Bone marrow (tissue), 2 donors: Measurements from ENCODE around the gene STIM1.
A peak's percentile ranks its signal among the peaks of the same experiment; 100 is the strongest.
"Not testable (repeated sequence)": the region's sequence is repeated elsewhere in the genome, so short reads cannot be mapped to it uniquely, and the experiment has no call there.

ENCODE experiments used
- DNase-seq, 2 donors: peaks; one replicate each; lab custom pipeline; 2025; lab: John Stamatoyannopoulos, UW

The STIM1 gene

GRCh38 chr11:3885855-3886254 is 30.4 kb downstream of the STIM1 start:
- DNase-seq, result no peak

GRCh38 chr11:3886985-3887384 is 31.5 kb downstream of the STIM1 start:
- no peak for DNase-seq

DNA sequence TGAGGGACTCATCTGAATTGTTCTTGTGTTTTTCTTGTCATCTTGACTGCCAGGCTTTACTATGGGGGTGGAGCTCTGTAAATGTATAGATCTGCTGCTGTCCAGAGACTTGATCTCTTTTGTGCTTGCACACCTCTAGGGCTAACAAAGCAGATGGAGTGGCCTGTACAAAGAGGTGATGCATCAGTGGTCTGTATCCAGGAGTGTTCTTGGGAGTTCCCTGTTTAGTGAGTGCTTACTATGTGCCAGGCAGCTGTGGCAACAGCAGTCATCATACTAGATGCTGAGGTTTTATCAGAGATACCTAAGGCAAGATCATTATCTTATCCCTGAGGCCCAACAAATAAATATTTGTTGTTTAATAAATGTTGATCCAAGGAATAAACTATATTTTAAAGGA is 33.4 kb downstream of the STIM1 start:
- peak in 1 of 2 donors; percentile 33 for DNase-seq

DNA sequence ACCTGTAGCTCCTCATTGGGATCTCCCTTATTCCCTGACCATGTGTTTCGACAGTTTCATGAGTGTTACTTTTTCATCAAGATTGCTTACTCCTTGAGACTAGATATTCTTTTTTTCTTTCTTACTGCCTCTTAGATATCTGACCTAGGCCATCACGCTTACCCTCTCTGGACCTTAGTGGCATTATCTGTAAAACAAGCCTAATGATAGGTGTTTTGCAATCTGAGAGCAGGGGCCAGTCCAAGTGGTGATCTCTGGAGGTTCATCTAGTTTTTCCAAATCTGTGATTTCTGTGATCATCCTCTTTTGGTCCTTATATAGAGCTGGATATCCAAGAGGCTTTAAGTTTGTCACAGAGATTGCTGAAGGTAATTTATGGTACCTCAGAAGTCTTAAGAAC is 34.5 kb downstream of the STIM1 start:
- DNase-seq, result no peak

DNA sequence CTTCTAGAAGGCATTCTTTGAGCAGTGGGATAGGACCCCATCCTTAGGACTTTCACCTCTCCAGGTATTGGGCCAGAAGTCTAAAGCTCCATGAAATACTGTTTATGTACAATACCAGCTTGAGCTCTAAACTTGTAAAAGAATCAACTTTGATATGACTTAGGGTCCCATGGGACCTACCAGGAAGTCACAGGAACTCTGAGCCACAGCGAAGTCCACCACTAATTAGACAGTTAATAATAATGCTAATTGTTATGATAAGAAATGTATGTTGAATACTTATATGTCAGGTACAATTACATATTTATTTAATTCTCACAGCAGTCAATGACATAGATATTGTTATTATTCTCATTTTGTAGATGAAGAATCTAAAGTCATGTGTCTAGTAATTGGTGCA is 35.3 kb downstream of the STIM1 start:
- no peak for DNase-seq

DNA sequence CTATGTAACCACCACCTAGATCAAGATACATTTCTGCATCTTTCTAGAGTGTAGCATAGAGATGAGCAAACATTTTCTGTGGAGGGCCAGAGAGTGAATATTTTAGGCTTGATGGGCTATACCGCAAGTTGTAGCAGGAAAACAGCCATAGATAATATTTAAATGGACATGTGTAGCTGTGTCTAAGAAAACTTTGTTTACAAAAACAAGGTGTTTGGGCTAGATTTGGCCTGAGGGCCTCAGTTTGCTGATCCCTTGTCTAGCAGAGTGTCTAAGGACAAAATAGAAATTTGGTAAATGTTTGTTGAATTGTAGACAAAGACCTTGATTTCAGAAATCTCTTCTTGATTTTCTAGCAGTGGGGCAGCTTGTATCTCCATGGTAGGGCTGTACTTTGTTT is 36.3 kb downstream of the STIM1 start:
- no peak for DNase-seq

DNA sequence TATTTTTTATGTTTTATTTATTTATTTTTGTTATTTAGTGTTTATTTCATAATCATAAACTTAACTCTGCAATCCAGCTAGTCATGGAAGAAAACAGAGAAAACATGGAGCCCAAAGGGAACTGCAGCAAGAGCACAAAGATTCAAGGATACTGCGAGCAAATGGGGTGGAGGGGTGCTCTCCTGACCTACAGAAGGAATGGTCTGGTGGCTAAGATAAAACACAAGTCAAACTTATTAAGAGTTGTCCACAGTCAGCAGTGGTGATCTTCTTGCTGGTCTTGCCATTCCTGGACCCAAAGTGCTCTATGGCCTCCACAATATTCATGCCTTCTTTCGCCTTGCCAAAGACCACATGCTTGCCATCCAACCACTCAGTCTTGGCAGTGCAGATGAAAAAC is 36.7 kb downstream of the STIM1 start:
- no peak for DNase-seq

DNA sequence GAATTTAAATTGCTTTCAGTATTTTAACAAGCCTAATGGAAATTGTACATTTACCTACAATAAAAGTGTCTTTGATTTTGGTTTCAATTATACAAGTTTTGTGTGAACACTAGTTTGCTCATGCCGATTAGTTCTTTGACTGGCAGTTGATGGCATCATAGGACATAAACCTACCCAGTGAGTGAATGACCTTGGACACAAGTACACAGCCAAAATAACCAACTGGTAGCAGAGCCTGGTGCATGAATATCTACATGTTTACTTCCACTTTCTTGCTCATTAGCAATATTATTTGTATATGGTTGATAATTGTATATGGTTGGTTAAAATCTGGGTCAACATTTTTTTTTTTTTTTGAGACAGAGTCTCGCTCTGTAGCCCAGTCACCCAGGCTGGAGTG is 37.8 kb downstream of the STIM1 start:
- no peak for DNase-seq

- peak; percentile 24 to 90 for DNase-seq
Measured at GRCh38 chr11:3894128-3894731, 38.8 kb downstream of the STIM1 start.

DNA sequence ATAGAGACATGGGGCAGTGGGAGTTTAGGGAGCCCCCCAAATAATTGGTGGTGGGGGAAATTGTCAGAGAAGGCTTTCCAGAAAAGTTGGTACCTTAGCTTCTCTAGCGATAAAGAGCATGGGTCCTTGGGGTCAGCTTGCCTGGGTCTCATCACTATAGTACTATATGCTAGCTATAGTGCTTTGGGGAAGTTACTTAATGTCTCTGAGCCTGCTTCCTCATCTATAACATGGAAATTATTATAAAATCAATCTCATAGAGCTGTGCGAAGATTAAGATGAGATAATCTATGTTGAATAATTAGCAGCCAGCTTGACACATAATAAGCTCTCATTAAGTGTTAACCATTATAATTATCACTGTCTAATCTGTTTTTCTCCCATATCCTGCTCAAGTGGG is 41.2 kb downstream of the STIM1 start:
- no peak for DNase-seq

GRCh38 chr11:3900230-3900629 is 44.8 kb downstream of the STIM1 start:
- DNase-seq, result not testable (repeated sequence)

DNA sequence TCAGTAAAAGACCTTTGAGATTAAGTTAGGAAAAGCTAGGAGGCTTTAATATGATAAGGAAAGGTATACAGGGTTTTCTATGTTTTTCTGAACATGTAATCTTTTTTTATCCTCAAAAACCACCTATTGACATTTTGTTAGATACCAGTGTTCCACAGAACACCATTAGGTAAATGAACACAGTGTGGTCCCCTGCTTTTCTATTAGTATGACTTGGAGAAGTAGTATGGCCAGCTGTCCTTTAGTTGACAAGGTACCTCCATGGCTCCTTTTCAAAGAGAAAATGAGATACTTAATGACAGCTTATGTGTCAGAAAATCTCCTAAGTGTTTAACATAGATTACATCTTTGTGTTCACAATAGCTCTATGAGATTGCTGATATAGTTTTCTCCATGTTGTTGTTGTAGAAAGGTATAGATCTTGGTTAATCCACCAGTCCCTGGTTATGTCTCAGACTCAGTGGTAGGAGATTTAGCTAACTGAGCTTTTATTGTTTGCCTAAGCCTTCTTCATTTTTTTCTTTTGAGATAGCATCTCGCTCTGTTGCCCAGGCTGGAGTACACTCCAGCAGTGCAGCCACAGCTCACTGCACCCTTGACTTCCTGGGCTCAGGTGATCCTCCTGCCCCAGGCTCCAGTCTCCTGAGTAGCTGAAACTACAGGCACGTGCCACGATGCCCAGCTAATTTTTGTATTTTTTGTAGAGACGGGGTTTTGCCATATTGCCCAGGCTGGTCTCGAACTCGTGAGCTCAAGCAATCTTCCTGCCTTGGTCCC is 46.0 kb downstream of the STIM1 start:
- DNase-seq, result no peak

GRCh38 chr11:3902441-3902840 is 47.0 kb downstream of the STIM1 start:
- DNase-seq, result no peak

- DNase-seq, result no peak
Measured at GRCh38 chr11:3903207-3903896, 47.9 kb downstream of the STIM1 start.

- DNase-seq, result no peak
Measured at GRCh38 chr11:3904228-3904627, 48.8 kb downstream of the STIM1 start.

- peak in 1 of 2 donors; percentile 49 for DNase-seq
Measured at GRCh38 chr11:3905080-3905953, 49.9 kb downstream of the STIM1 start.

DNA sequence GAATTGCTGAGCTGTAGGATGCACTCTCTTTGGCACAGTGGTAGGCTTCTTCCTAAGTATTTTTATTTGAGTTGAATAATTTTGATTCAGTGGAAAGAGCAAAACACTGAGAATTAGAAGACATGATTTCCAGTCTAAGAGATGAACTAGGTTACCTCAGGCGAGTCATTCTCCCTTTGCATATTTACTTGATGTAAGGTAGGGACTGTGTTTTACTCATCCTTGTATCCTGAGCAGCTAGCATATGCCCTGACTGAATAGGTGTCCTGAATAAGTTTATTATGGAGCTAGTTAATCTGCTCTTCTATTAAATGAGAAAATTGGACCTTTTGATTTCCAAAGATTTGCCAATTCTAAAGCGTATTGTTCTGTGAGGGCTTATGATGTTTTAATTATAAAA is 50.7 kb downstream of the STIM1 start:
- DNase-seq, result no peak

DNA sequence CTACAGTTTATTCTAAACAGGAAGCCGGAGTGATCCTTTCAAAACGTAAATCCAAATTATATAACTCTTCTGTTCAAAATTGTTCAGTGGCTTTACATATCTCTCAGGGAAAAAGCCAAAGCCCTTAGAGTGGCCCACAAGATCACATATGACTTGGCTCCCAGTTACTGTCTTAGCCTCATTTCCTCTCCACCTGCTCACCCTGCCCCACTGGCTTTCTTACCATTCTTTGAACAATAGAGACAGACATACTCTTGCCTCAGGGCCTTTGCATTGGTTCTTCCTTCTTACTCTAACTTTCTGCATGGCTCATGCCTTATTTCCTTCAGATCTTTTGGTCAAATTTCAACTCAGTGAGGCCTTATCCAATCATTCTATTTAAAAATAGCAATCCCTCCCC is 52.1 kb downstream of the STIM1 start:
- DNase-seq, result no peak

- no peak for DNase-seq
Measured at GRCh38 chr11:3909901-3910300, 54.4 kb downstream of the STIM1 start.

- no peak for DNase-seq
Measured at GRCh38 chr11:3911908-3912505, 56.5 kb downstream of the STIM1 start.

GRCh38 chr11:3913921-3914320 is 58.5 kb downstream of the STIM1 start:
- DNase-seq, result no peak

- DNase-seq, result peak in 1 of 2 donors; percentile 29
Measured at GRCh38 chr11:3914805-3915204, 59.3 kb downstream of the STIM1 start.
